Measurements from ENCODE around the gene DBF4B.

Gene DBF4B

DNA sequence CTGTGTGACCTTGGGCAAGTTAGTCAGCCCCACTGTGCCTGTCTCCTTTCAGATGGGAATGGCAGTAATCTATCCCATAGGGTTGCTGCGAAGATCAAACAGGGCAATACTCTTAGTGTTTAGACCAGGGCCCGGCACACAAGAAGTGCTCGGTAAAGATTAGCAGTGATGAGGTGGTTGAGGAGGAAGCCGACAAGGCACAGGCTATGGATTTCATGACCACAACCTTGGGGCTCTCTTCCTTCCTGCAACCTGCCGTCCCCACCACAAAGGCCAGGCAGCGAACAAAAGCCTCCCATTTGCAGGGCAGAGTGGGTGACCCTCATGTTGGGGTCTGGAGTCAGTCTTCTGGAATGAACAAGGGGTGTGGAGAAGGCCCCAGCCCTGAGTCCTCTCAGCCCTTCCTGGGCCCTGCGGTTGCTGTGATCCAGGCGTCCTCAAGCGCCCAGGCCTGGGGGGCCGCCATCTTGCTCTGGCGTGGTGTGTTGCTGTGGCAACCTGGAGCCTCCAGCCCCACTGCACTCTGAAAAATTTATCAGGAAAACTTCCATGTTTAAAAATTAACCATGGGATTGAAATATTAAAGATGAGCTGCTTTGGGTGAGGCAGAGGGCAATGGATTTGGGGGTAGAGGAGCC lies 60.2 kb downstream of the DBF4B start:
- no peak overlapping the region for H3K4me3 ChIP-seq (replicated peaks; ENCODE audit: low read depth, low read length)
- TF ChIP-seq, protein P1, sequence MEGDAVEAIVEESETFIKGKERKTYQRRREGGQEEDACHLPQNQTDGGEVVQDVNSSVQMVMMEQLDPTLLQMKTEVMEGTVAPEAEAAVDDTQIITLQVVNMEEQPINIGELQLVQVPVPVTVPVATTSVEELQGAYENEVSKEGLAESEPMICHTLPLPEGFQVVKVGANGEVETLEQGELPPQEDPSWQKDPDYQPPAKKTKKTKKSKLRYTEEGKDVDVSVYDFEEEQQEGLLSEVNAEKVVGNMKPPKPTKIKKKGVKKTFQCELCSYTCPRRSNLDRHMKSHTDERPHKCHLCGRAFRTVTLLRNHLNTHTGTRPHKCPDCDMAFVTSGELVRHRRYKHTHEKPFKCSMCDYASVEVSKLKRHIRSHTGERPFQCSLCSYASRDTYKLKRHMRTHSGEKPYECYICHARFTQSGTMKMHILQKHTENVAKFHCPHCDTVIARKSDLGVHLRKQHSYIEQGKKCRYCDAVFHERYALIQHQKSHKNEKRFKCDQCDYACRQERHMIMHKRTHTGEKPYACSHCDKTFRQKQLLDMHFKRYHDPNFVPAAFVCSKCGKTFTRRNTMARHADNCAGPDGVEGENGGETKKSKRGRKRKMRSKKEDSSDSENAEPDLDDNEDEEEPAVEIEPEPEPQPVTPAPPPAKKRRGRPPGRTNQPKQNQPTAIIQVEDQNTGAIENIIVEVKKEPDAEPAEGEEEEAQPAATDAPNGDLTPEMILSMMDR (IDR thresholded peaks at IDR 0.05; ENCODE audit: low read depth, low read length, missing control alignments): no peak
- no peak for DNase-seq (ENCODE audit: extremely low read depth, low read depth)

DNA sequence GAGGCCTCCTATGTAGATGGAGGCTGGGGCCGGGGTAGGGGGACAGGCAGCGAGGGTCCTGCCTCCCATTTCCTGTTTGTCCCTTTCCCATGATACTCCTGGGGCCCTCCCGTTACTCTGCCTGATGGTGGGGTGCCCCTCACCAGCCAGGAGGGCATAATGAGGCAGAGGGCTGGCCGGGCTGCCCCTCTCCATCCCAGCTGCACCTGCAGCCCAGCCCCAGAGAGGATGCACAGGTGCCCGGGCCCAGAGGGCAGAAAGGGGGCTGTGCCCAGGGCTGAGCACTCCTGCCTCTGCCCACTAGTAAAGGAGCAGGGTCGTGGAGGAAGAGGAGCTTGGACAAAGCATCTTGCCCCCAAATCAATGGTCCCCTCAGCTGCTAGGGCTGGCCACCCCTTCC lies 60.8 kb downstream of the DBF4B start:
- TF ChIP-seq, protein P1 (IDR thresholded peaks at IDR 0.05; ENCODE audit: low read depth, low read length, missing control alignments): no peak
- no peak overlapping the region for H3K4me3 ChIP-seq (replicated peaks; ENCODE audit: low read depth, low read length)
- no peak for DNase-seq (ENCODE audit: extremely low read depth, low read depth)

DNA sequence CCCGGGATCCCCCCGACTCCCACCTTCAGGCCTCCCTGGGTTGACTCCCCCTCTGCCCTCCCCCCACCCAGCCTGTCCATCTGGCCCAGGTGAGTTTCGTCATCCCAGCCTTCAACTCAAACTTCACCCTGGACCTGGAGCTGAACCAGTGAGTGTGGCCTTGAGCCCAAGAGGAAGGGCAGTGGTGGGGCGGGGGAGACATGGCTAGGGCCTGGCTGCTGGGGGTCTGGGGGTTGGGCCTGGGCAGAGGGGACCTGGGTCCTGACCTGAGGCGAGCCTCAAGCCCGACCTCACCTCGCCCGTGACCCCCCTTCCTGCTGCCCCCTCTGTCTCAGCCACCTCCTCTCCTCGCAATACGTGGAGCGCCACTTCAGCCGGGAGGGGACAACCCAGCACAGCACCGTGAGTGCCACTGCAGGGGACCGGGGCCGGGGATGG lies 61.2 kb downstream of the DBF4B start:
- no peak overlapping the region for H3K4me3 ChIP-seq (replicated peaks; ENCODE audit: low read depth, low read length)
- no peak for DNase-seq (ENCODE audit: extremely low read depth, low read depth)
- TF ChIP-seq, protein P1 (IDR thresholded peaks at IDR 0.05; ENCODE audit: low read depth, low read length, missing control alignments): no peak

DNA sequence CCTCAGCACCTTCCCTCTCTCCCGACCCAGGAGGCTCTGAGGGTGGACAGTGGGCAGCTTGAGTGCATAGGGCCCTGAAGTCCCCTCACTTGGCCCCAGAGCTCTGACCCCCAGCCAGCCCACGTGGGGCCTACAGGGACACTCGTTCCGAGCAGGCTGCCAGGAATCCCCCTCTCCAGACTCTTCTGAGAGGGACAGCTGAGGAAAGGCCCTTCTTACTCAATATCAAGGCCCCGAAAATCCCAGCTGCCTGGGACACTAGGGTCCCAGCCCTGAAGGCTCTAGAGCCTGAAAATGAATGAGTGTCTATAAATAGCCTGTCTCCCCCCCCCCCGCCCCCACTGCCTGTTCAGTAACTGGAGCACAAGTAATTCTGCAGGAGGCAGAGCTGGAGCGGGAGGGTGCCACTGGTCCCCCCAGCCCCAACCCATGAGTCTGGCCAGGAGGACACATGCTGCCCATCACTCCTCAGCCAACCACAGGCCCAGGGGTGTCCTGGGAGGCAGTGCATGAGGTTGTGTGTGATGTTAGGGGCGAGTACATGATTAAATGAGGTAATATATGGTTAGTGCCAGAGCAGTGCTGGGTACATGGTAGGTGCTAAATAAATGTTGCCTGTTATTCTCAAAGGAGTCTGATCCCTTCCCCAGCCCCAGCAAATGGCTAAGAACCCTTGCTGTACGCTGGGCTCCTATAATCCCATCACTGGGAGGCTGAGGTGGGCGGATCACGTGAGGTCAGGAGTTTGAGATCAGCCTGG lies 61.9 kb downstream of the DBF4B start:
- no peak for DNase-seq (ENCODE audit: extremely low read depth, low read depth)
- no peak overlapping the region for H3K4me3 ChIP-seq (replicated peaks; ENCODE audit: low read depth, low read length)
- TF ChIP-seq, protein P1 (IDR thresholded peaks at IDR 0.05; ENCODE audit: low read depth, low read length, missing control alignments): no peak

DNA sequence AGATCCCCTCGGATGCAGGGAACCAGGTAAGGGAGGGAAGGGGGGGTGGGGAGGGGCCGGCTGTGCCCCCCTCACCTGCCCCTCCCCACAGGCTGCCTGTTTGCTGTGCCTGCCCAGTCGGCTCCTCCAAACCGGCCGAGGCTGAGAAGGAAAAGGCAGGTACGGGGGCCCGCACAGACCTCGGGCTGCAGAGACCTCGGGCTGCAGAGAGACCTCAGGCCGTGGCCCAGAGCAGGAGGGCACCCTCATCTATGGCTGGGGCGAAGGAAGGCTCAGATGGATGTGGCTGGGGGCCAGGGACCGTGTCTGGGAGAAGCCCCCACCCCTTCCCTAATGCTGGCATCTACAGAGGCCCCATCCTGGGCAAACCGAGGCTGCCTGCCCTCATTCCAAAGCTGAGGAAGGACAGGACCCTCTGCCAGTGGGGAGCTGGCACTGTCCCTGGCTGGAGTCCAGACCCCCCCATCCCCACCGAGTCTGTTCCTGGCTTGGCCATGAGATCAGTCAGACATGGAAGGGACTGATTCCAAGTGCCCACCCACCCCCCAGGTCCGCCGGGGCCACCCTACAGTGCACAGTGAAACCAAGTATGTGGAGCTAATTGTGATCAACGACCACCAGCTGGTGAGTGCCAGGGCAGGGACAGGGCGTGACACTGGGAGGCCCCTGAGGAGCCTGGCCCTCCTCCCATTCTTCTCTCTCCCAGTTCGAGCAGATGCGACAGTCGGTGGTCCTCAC lies 64.0 kb downstream of the DBF4B start:
- TF ChIP-seq, protein P1 (IDR thresholded peaks at IDR 0.05; ENCODE audit: low read depth, low read length, missing control alignments): no peak
- no peak for DNase-seq (ENCODE audit: extremely low read depth, low read depth)
- no peak overlapping the region for H3K4me3 ChIP-seq (replicated peaks; ENCODE audit: low read depth, low read length)

DNA sequence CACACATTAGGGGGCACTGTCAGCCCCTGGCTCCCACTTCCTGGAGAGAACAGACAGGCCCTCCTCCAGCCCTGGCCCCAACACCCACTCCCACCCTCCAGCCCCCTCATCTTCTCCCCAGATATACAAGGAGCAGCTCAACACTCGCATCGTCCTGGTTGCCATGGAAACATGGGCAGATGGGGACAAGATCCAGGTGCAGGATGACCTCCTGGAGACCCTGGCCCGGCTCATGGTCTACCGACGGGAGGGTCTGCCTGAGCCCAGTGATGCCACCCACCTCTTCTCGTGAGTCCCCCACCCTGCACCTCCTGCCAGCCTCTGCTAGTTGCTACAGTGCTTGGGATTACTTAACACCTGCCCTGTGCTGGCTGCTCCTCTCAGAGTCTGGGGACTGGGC lies 64.7 kb downstream of the DBF4B start:
- TF ChIP-seq, protein P1 (IDR thresholded peaks at IDR 0.05; ENCODE audit: low read depth, low read length, missing control alignments): no peak
- no peak overlapping the region for H3K4me3 ChIP-seq (replicated peaks; ENCODE audit: low read depth, low read length)
- no peak for DNase-seq (ENCODE audit: extremely low read depth, low read depth)

Measured in HFF-Myc (cell line).